B cell (primary cell): ENCODE results near the gene EDC3. TPM values are rescaled to one million over a fixed set of nuclear protein-coding genes. Genes with fewer than 3 reads are reported as not detected.

Experiments used
- ATAC-seq: fragments of 200-7000 bp; cut with Tn5 transposase; one replicate; pipeline ENCODE4 v1.10.0; 2021; ENCODE audit warnings: low read depth, mild to moderate bottlenecking, moderate number of reproducible peaks, moderate library complexity
- CTCF ChIA-PET: fragments of 350-600 bp; sonication (Branson Sonifier 250); formaldehyde crosslinking; loops from one replicate; lab custom pipeline; 2021; ENCODE audit warnings: antibody characterized with exemption, inconsistent platforms; lab: Charles Lee
- POLR2A ChIA-PET: fragments of 350-600 bp; sonication (Branson Sonifier 250); formaldehyde crosslinking; loops from one replicate; lab custom pipeline; 2021; ENCODE audit warnings: antibody characterized with exemption; lab: Charles Lee
- DNase-seq: peaks from one replicate; pipeline ENCODE4 v3.0.0; 2013
- H2AFZ ChIP-seq: 2 replicates; pipeline ENCODE4 v1.6.1; 2012; ENCODE audit warnings: mild to moderate bottlenecking, low read depth, low read length; ENCODE audit not compliant: insufficient read depth, poor library complexity, severe bottlenecking
- H3K27ac ChIP-seq, 2 donors: 1 replicate in 1 of 2; 2 replicates in 1 of 2; pipeline ENCODE4 v1.5.1; 2012 to 2013; ENCODE audit warnings: low read length in 2 of 2, mild to moderate bottlenecking in 2 of 2, moderate library complexity in 1 of 2
- H3K27me3 ChIP-seq, 4 experiments: fragments of 200-600 bp in 1 of 4; sonication (generic) in 1 of 4; replicated peaks in 1 of 4; 1 replicate in 2 of 4; 2 replicates in 2 of 4; pipeline versions ENCODE4 v1.6.1 to v1.7.0; 2013 to 2016; ENCODE audit warnings: low read length in 3 of 4, mild to moderate bottlenecking in 2 of 4, mixed read lengths in 1 of 4, moderate library complexity in 1 of 4; ENCODE audit not compliant: insufficient read depth in 4 of 4, control insufficient read depth in 3 of 4; ENCODE audit errors: control extremely low read depth in 1 of 4
- H3K36me3 ChIP-seq, 2 experiments: replicated peaks in 1 of 2; 1 replicate in 1 of 2; 2 replicates in 1 of 2; pipeline versions ENCODE4 v1.6.1 to v1.7.1; 2013; ENCODE audit warnings: low read length in 1 of 2; ENCODE audit not compliant: insufficient read depth in 2 of 2, control insufficient read depth in 1 of 2; ENCODE audit errors: control extremely low read depth in 1 of 2, extremely low read depth in 1 of 2
- H3K4me1 ChIP-seq, 2 donors: fragments of 200-600 bp in 1 of 2; sonication (generic) in 1 of 2; 1 replicate in 1 of 2; 2 replicates in 1 of 2; pipeline versions ENCODE4 v1.5.1 to v1.6.1; 2013 to 2017; ENCODE audit warnings: low read length in 2 of 2; ENCODE audit not compliant: control insufficient read depth in 2 of 2, insufficient read depth in 2 of 2
- H3K4me2 ChIP-seq: replicated peaks from 2 replicates; pipeline ENCODE3; 2012; ENCODE audit warnings: mild to moderate bottlenecking, low read depth, low read length; ENCODE audit not compliant: poor library complexity, severe bottlenecking
- H3K4me3 ChIP-seq, 5 experiments: fragments of 200-600 bp in 1 of 5; sonication (generic) in 1 of 5; 1 replicate in 3 of 5; 2 replicates in 2 of 5; pipeline versions ENCODE4 v1.5.1 to v1.7.0; 2011 to 2016; ENCODE audit warnings: low read length in 4 of 5, mild to moderate bottlenecking in 4 of 5, low read depth in 2 of 5, control low read depth in 1 of 5, moderate library complexity in 1 of 5; ENCODE audit not compliant: insufficient read depth in 1 of 5; ENCODE audit errors: control extremely low read depth in 1 of 5, extremely low read depth in 1 of 5
- H3K79me2 ChIP-seq: fragments of 200-600 bp; sonication (generic); one replicate; pipeline ENCODE4 v1.6.0; 2016; ENCODE audit warnings: low read length; ENCODE audit not compliant: control insufficient read depth, insufficient read depth
- H3K9ac ChIP-seq: fragments of 200-600 bp; sonication (generic); 2 replicates; pipeline ENCODE4 v1.6.1; 2017; ENCODE audit warnings: mild to moderate bottlenecking, low read length, moderate library complexity
- H3K9me3 ChIP-seq, 3 donors: one replicate each; pipeline versions ENCODE4 v1.6.1 to v1.7.1; 2013; ENCODE audit warnings: low read length in 2 of 3; ENCODE audit not compliant: control insufficient read depth in 2 of 3, insufficient read depth in 1 of 3; ENCODE audit errors: control extremely low read depth in 1 of 3
- H4K20me1 ChIP-seq: 2 replicates; pipeline ENCODE4 v1.6.0; 2012; ENCODE audit warnings: mild to moderate bottlenecking, low read length; ENCODE audit not compliant: insufficient read depth, control insufficient read depth, poor library complexity, severe bottlenecking
- H3K27ac Mint-ChIP-seq: one replicate; pipeline ENCODE4 v1.8.0; 2021; ENCODE audit warnings: mixed read lengths
- H3K27me3 Mint-ChIP-seq: one replicate; pipeline ENCODE4 v1.8.0; 2021; ENCODE audit warnings: mixed read lengths
- H3K4me1 Mint-ChIP-seq: one replicate; pipeline ENCODE4 v1.8.0; 2021; ENCODE audit warnings: mixed read lengths
- H3K4me3 Mint-ChIP-seq: one replicate; pipeline ENCODE4 v1.8.0; 2021; ENCODE audit warnings: mixed read lengths
- H3K9me3 Mint-ChIP-seq: one replicate; pipeline ENCODE4 v1.8.0; 2022; ENCODE audit warnings: mixed read lengths; ENCODE audit not compliant: insufficient read depth
- EZH2 ChIP-seq: IDR thresholded peaks from 2 replicates; pipeline ENCODE4 v1.6.1; 2012; ENCODE audit warnings: borderline replicate concordance, low read depth, mild to moderate bottlenecking, moderate library complexity, low read length; ENCODE audit not compliant: insufficient read depth, poor library complexity, severe bottlenecking
- WGBS: methylation state at CpG from one replicate; pipeline ENCODE4 v1.1.5; 2013; ENCODE audit warnings: missing lambda C conversion rate; ENCODE audit not compliant: insufficient coverage; 5-methylcytosine and 5-hydroxymethylcytosine counted together
- intact Hi-C: fragments of 100-400 bp; cut with micrococcal nuclease; formaldehyde crosslinking; loops from one replicate; pipeline ENCODE4 v1.10.0; 2022
- polyA plus RNA-seq: library from polyadenylated mRNA; depleted of rRNA; stranded (reverse); fragments of >200 nt; gene quantifications from 2 replicates; pipeline ENCODE4 v1.2.3, GENCODE V29; 2012
- total RNA-seq, 2 donors: library from RNA; stranded (reverse); fragments of 120-200 nt in 1 of 2; gene quantifications; 1 replicate in 1 of 2; 2 replicates in 1 of 2; pipeline versions ENCODE4 v1.2.3 to v1.2.4, GENCODE V29; 2013 to 2022
- TF ChIP-seq, protein P1 (sequence below): fragments of 200-600 bp; IDR thresholded peaks from one replicate; pipeline ENCODE4 v1.8.0; 2022; ENCODE audit warnings: antibody characterized with exemption, mild to moderate bottlenecking

The EDC3 gene
- total and polyA plus RNA-seq, 2 donors (not counting 1 experiment from before 2014, with no cell fraction given), result 16.9 to 55.4 TPM

DNA sequence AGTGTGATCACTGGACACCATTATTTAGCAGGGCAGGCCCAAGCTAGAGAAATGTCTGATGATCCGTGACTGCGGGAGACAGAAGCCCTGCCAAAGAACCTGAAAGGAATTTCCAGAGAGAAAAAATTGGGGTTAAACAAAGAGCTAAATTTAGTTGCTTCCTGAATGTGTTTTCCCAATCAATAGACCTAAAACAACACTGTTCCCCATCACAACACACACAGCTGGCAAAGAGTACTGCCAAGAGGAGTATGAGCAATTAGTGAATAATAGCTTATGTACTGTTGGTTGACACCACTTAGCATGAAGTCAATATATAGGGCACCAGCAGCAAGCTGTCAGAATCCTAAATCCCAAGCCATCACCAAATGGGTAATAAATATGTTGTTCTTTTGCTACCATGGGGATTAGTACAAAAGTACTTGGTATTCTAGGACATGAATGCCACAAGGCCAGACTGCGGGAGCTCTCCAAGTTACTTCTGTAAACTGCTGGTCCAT lies 44.5 kb downstream of the EDC3 start:
- Mint-ChIP-seq H3K4me1 (peaks cover 36% of the 10 kb centered on the region), H3K27ac (no peak overlapping the region), H3K9me3 (no peaks in the 10 kb centered on the region), H3K27me3 (no peaks in the 10 kb centered on the region), H3K4me3 (no peak overlapping the region)
- peaks cover 46% of the 10 kb centered on the region for H4K20me1 ChIP-seq
- no peaks in the 10 kb centered on the region for H3K9me3 ChIP-seq
- H3K9ac ChIP-seq, result no peak overlapping the region
- H2AFZ ChIP-seq, result no peak overlapping the region
- no peak overlapping the region for H3K4me3 ChIP-seq
- peaks cover 54% of the 10 kb centered on the region for H3K79me2 ChIP-seq
- DNase-seq (no peak), ATAC-seq (no peak)
- TF ChIP-seq, protein P1, sequence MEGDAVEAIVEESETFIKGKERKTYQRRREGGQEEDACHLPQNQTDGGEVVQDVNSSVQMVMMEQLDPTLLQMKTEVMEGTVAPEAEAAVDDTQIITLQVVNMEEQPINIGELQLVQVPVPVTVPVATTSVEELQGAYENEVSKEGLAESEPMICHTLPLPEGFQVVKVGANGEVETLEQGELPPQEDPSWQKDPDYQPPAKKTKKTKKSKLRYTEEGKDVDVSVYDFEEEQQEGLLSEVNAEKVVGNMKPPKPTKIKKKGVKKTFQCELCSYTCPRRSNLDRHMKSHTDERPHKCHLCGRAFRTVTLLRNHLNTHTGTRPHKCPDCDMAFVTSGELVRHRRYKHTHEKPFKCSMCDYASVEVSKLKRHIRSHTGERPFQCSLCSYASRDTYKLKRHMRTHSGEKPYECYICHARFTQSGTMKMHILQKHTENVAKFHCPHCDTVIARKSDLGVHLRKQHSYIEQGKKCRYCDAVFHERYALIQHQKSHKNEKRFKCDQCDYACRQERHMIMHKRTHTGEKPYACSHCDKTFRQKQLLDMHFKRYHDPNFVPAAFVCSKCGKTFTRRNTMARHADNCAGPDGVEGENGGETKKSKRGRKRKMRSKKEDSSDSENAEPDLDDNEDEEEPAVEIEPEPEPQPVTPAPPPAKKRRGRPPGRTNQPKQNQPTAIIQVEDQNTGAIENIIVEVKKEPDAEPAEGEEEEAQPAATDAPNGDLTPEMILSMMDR, result no peak
- TF ChIP-seq EZH2, result no peak
- POLR2A ChIA-PET, result no interaction called here
- H3K36me3 ChIP-seq, result peaks cover 0 to 32% of the 10 kb centered on the region in 2 experiments
- no peak overlapping the region for H3K27ac ChIP-seq
- CTCF ChIA-PET, result interaction anchor here (0.7 to 1.3 kb wide), 3 partner anchors 15 to 255 kb away, joined by 3 to 10 read pairs (median 3); partner anchors contain the start of gene FAM219B
- peaks cover 13 to 17% of the 10 kb centered on the region in 2 donors for H3K4me1 ChIP-seq
- no peaks in the 10 kb centered on the region for H3K27me3 ChIP-seq
- WGBS, result no CpG with 5 or more reads among the region's 3 CpGs
- no peak overlapping the region for H3K4me2 ChIP-seq
- intact Hi-C loops, result no loop called here

GRCh38 chr15:74648051-74648842 lies 47.6 kb downstream of the EDC3 start:
- Mint-ChIP-seq H3K9me3 (no peaks in the 10 kb centered on the region), H3K4me1 (peaks cover 12% of the 10 kb centered on the region), H3K4me3 (no peak overlapping the region), H3K27me3 (no peaks in the 10 kb centered on the region), H3K27ac (no peak overlapping the region)
- Histone ChIP-seq H4K20me1 (peaks cover 36% of the 10 kb centered on the region), H3K79me2 (peaks cover 44% of the 10 kb centered on the region), H3K9ac (no peak overlapping the region), H3K36me3 (peaks cover 0 to 25% of the 10 kb centered on the region in 2 experiments), H2AFZ (no peak overlapping the region), H3K9me3 (no peaks in the 10 kb centered on the region), H3K27me3 (no peaks in the 10 kb centered on the region), H3K27ac (no peak overlapping the region), H3K4me2 (no peak overlapping the region), H3K4me1 (peaks cover 2 to 3% of the 10 kb centered on the region in 2 donors), H3K4me3 (no peak overlapping the region)
- ChIA-PET CTCF (interaction anchor here (0.8 to 1.1 kb wide), 2 partner anchors 13 to 120 kb away, joined by 3 to 5 read pairs; no protein-coding TSS in a partner anchor), POLR2A (interaction anchor here (0.5 kb wide), 1 partner anchor 17 kb away, joined by 4 read pairs; no protein-coding TSS in a partner anchor)
- no peak for DNase-seq
- intact Hi-C loops, result no loop called here
- no peak for ATAC-seq
- 100% methylated on average over 1 of the region's 5 CpGs for WGBS
- no peak for TF ChIP-seq EZH2
- TF ChIP-seq, protein P1, result no peak
